HG03378 (cell line): ENCODE measurements around the gene RFX2.

ENCODE experiments used
- ATAC-seq: cut with Tn5 transposase; IDR thresholded peaks from one replicate; pipeline ENCODE4 v1.9.1; 2021; ENCODE audit warnings: mild to moderate bottlenecking, moderate library complexity; ENCODE audit not compliant: unreplicated experiment

The RFX2 gene

DNA sequence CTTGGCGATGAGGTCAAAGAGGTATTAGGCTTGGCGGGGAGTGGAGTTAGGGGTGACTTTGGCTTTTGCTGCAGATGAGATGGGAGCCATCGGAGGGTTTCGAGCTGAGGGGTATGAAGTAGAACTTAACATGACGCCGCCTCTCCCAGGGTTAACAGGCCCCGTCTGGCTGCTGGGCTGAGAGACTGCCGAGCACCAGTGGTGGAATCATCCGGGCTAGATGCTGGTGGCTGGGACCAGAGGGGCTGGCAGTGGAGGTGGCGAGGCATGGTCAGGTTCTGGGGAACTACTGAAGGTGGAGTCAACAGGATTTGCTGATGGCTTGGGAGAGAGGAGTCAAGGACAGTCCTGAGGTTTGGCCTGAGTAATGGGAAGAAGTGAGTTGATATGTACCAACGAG is 4.9 kb downstream of the RFX2 start:
- ATAC-seq, result no peak

DNA sequence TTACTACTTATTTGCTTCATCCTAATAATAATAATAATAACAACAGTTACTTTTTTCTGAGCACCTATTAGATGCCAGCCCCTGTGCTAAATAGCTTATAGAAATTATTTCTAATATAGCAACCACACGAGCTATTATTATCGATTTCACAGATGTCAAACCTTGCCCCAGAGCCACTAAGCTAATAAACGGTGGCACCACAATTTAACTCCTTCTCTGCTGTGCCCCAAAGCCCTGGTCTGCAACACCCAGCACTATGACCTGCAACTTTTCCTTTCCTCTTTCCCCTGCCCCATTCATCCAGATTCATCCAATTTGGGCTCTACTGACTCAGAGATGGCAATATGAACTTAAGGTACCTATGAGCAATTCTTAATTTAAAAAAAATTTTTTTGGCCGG is 6.4 kb downstream of the RFX2 start:
- ATAC-seq, result no peak

DNA sequence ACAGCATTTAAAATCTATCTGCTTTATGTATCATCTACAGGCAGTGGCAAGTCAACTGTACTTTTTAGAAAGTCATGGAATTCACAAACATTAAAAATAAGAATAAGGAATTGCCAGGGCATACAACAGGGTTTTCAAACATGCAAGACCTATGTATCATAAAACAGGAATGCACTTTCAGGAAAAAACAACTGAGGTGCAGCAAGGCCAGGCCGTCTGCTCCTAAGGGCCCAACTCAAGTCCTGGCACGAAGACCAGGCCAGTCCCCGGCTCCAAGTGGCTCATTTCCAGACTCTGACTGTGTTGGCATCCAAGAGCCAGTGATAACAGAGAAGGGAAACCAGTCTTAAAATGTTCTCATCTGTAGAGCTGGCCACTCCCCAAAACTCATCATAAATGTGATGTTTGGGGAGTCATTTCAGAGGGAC is 7.1 kb downstream of the RFX2 start:
- ATAC-seq, result no peak

DNA sequence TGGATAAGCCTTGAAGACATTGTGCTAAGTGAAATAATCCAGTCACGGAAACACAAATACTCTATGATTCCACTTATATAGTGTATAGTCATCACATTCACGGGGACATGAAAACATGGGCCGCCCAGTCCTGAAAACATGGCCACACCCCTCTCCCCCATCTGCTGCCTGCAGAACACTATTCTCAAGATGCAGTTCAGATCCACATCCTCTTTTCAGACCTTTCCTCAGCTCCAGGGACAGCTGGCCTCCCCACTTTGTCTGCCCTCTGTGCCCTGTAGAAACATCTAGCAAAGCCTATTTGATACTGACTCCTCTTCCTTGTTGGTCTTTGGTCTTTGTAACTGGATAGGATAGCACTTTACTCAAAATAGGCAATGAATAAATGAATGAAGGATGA is 8.3 kb downstream of the RFX2 start:
- no peak for ATAC-seq

DNA sequence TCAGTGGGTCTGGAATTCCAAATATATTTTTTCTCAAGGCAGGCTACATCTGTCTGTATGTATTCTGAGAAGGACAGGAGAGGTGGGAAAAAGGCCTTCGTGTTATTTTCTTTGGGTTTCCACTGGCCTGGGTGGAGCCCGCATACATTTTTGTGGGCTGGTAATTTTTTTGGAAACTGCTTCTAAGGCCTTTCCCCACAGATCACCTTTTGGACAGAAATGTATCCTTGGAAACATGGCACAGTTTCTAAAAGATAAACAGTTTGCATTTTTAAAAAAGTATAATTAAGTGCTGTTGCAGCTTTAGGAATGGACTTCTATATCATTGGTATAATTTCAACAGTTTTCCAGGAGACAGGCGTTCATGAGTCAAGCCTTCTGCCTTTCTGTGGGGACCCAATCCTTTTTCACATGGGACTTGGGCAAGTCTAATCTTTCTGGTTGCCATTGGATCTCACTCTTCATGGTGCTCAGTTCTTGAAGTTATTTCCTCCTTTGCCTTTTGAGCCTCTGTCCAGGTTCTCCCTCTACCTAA is 8.9 kb downstream of the RFX2 start:
- no peak for ATAC-seq

DNA sequence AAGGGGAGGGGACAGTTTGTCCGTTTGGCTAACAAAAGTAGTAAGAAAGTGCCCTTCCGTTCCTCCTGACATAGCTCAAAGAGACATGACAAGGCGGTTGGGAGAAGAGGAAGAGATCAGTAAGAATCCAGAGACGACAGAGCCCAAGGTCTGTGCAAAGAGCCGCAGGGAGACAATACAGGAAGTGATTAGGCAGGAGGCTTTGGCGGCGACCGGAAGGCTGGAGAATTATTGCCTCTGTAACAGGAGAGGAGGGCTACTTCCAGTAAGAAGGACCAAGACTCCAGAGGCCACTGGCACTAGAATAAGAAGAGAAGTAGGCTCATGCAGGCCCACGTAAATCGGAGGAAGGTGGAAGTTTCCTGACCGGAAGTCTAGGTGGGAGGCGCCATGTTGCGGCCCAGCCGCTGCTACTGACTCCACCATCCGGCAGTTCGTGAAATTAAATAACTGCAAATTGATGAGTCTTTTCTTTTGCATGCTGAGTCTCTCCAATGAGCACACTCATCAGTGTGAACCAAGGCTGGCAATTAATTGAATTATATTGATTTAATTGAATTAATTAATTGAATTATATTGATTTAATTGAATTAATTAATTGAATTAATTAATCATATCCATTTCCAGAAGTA is 9.9 kb downstream of the RFX2 start:
- ATAC-seq, result no peak

DNA sequence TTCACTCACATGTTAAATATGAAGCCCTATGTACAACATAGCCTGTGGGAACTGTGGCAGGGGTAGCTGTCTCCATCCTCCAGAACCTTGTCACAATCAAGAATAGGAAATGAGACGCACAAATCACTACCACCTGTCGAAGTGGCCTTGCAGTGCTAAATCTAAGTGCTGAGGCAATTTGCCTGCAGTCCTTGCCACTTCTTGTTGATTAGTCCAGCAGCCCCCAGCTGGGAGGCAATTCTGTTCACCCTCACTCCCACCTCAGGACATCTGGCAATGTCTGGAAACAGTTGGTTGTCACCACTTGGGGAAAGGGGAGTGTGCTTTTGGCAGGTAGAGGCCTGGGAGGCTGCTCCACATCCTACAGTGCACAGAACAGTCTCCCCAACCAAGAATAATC is 10.7 kb downstream of the RFX2 start:
- ATAC-seq, result no peak

DNA sequence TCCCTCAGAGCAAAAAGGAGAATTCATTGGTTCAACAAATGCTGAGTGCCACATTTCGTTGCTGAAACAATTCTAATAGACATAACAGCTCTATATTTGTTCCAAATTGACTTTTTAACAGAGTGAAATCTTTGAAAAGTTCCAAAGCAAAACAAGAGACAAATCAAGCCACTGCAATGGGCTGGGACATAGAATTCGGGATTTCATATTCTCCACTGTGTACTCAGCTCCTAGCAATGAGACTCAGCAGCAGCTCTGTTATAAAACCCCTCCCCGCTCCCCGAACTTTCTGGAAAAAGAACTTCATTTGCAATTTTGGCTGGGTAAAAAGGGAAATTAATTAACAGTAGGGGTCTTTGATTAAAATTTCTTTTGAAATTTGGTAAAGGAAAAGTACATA is 11.3 kb downstream of the RFX2 start:
- ATAC-seq, result no peak

DNA sequence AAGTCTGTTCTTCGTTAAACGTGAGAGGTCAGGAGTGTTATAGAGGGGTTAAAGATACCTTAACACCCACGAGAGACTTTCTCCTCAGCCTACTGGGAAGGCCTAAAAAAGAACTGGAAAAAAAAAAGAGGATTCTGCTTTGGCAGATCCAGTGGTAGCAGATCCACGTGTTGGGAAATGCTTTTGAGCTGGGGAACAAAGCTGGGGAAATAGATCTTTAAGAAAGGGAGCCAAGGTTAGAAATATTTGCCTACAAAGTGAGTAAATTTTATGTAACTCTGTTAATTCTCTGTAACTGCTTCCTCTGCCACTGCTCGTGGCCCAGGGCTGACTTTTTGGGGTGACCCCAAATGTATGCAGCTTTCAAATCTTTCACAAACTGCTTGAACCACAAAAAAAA is 11.7 kb downstream of the RFX2 start:
- ATAC-seq, result no peak

DNA sequence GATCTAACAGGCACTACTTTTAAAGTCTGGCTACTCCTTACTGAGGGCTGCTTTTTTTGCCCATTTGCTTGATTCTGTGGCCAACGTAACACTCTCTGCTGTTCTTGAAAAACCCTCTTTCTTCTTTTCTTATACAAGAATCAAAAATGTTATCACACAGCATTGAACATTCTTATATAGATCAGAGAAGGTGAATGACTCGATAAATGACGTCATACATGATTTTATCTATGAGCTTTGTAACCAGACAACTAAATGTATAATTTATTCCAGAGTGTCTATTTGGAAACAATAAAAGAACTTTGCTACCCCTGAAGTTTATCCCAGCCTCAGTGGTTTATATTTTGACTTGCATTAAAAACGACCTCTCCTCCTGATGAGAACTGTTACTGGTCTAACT is 12.4 kb downstream of the RFX2 start:
- no peak for ATAC-seq

DNA sequence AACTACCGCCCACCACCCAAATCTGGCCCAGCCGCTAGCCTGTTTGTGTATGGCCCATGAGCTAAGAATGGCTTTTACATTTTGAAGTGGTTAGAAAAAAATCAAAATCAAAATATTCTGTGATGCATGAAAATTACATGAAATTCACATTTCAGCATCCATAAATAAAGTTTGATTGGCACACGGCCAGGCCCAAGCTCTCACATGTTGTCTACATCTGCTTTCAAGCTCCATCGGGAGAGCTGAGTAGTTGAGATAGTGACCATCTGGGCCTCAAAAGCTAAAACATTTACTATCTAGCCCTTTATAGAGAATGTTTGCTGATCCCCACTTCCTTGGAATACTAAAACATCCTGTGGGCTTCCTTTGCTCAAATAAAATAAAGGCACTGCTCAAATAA is 14.5 kb downstream of the RFX2 start:
- ATAC-seq, result no peak

DNA sequence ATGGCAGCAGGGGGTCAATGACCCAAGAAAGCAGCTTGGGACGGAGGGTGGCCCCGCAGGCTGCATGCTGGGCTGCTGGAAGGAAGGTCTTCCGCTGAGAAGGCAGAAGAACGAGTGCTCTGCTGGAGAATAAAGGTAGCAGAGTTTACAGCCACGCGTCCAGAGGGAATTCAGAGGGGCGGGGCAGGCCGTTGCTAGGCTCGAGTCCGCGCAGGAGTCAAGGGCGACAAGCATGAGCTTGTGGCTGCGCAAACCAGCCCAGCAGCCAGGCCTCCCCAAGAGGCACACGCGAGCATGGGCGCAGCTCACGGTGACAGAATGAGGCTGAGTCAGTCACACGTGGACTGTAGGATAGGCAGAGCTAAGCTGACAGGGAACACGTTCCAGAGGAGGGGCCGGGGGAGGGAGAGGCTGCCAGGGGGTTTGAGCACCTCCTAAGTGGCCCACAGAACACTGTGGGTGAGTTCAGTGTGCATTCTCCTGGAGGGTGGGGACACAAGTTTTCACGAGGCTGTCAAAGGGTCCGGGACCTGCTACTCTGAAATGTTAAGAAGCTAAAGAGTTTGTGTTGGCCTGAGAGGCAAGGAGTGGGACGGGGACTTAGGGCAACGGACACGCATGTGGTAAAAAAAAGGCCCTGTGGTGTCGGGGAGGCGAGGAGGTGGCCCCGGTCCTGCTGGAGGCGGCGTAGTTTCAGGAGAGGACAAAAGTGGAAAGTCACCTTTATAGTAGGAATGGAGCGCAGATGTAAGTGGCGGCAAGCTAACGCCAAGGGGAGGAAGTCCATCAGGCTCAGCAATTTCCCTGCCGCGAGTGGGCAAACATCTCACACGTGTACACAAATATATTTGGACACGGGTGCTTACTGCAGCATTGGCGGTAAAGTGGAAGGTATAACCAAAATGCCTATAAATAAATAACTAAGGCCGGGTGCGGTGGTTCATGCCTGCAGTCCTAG is 17.7 kb downstream of the RFX2 start:
- ATAC-seq, result no peak

DNA sequence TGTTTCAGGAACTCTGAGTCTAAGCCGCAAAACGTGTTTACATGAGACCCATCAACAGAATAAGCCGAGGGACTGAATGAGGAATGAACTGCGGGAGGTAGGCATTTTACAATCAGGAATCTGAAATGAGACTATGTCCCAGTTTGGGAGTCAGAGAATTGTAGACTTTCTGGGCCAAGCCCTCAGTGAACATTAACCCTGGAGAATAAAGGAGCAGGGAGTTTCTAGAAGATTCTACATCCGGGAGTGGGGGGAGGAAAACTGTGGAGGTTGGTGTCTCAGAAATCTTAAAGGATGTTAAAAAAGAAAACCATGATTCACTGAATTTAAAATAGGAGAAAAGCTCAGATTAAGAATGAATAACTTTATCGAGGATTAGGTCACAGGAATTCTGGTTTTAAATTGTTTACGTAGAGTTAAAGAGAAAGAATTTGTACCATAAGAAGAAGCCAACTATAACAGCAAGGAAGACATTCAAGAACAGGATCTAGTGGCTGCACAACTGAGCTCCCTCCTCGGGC is 18.5 kb downstream of the RFX2 start:
- no peak for ATAC-seq

DNA sequence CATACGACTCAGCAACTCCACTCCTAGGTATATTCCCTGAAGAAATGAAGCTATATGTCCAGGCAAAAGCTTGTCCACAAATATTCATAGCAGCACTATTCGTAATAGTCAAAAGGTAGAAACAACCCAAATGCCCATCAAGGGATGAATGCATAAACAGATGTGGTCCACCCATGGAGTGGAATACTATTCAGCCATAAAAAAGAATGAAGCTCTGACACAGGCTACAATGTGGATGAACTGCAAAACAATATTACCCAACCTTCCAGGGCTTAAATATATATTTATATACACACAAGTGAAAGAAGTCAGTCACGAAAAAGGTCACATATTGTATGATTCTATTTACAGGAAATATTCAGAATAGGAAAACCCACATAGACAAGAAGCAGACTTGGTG is 19.7 kb downstream of the RFX2 start:
- ATAC-seq, result no peak

DNA sequence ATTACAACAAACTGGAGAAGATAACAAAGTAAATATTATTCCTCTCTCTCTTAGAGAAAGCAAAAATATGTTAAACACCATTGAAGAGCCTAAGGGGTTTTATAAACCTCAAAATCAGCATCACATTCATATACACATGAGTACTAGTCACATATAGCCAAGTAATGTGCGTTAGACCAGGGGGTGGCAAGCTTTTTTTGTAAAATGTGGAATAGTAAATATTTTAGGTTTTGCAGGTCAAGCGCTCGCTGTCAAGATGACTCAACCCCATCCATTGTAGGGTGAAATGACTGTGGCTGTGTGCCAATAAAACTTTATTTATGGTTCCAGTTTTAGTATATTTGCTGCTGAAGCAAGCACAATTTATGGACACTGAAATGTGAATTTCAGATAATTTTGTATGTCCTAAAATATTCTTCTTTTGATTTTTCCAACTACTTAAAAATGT is 21.7 kb downstream of the RFX2 start:
- no peak for ATAC-seq

DNA sequence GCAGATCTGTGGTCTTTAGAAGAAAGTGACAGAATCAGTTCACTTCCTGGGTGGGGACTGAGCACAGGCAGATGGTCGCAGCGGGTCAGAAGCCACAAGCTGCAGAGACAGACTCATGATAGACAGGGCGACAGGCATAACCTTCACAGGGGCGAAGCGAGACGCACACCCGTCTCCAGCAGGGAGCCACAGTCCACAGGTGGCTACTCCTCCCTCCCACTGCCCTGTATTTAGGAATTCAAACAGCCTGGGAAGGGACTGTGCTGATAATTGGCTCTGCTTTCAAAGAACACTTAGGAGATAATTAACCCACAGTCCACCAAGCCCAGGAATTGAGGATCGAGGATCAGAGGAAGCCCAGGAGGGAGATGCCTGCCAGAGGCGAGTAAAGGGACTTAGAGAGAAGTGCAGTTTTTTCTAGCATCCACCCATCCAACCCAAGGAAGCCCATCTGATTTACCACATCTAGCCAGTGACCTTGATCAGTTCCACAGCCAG is 23.2 kb downstream of the RFX2 start:
- no peak for ATAC-seq

DNA sequence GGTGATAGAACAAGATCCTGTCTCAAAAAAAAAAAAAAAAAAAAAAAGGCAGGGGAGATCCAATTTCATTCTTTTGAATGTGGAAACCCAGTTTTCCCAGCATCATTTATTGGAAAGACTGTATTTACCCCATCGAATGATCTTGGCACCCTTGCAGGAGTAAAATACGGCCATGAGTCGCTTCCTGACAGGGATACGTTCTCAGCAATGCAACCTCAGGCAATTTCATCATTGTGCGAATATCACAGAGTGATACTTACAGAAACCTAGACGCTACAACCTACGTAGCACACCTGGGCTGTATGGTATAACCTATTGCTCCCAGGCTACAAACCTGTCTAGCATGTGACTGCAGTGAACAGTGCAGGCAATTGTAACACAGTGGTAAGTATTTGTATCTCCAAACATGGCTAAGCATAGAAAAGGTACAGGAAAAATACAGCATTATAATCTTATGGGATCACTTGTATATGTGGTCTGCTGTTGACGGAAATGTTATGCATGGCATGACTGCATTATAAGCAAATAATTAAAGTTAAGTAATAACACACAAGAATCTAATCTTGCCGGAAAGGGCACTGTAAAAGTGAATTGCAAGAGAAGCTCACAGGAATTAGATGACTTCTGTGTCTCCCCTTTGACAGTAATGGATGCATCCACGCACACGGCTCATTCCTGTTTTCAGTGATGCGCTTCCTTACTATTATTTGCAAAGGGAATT is 24.1 kb downstream of the RFX2 start:
- no peak for ATAC-seq

DNA sequence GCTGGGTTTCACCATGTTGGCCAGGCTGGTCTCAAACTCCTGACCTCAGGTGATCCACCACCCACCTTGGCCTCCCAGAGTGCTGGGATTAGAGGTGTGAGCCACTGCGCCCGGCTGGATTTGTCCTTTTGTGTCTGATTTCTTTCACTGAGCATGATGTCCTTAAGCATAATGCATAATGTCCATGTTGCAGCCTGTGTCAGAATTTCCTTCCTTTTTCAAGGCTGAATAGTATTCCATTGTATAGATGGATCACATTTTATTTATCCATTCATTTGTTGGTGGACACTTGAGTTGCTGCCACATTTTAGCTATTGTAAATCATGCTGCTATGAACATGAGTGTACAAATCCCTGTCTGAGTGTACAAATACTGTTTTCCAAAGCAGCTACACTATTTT is 25.5 kb downstream of the RFX2 start:
- ATAC-seq, result no peak

DNA sequence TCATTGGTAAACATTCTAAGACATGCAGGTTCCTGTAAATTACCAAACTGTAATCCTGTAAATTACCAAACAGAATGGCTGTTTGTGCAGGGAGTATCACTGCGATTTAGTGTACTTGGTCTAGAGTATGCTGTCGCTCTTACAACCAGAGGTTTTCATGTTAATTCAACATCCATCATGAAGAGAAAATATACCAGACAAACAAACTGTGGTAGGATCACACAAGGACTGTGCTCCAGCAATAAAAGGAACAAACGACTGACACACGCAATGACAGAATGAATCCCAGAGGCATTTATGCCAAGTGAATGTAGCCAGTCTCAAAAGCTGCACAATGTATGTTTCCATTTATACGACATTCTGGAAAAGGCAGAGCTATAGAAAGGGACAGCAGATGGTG is 31.2 kb downstream of the RFX2 start:
- no peak for ATAC-seq

DNA sequence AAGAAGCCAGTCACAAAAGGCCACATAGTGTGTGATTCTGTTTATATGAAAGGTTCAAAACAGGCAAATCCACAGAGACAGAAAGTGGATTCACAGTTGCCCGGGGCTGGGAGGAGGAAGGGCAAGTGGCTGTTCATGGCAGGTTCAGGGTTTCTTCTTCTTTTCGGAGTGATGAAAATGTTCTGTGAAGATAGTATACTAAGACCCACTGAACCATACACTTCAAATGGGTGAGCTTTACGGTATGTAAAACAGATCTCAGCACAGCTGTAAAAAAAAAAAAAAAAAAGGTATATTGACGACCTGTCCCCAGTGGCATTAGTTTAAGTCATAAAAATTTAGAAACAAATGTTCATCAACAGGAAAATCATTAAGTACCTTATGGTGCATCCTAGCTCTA is 32.2 kb downstream of the RFX2 start:
- no peak for ATAC-seq
